ENCODE measurements around the gene SPATA13. TPM values are rescaled to one million over a fixed set of nuclear protein-coding genes. Genes with fewer than 3 reads are reported as not detected.

Gene SPATA13
- total RNA-seq, 1 experiment from 2014 or later, result 14.1 TPM

DNA sequence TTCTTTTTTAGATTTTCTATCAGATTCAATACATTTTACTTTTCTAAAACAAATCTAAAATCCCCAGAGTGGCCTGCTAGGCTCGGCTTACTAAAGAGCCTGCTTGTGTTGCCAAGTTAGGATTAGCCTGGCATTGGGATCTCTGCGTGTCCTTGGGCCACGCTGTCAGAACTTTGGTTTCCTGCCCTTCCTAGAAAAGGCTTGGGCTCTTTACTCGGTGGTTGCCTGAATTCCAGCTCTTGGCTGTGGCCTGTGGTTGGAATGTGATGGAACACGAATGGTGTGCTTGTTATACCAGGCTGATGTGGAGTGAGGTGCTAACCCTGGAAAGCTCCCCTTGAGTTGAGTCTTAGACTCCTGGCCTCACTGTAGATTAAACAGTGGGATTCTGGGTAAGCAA, 8.5 kb downstream of the SPATA13 start:
- no peak overlapping the region for H2BK15ac ChIP-seq (ENCODE audit: low read depth, low read length)
- H3K9ac ChIP-seq (ENCODE audit: extremely low read depth, insufficient read length, low read length), result no peak overlapping the region
- H2BK20ac ChIP-seq (ENCODE audit: low read depth, low read length, poor library complexity, severe bottlenecking), result no peak overlapping the region
- Mint-ChIP-seq H3K4me3 (no peak overlapping the region), H3K27ac (no peak overlapping the region), H3K9me3 (no peaks in the 10 kb centered on the region), H3K36me3 (ENCODE audit: insufficient read depth in 1 of 3, low read depth in 3 of 3) (peaks cover 13 to 20% (median 19%) of the 10 kb centered on the region in 3 experiments; a peak in 6 of 7 replicates), H3K4me1 (peaks cover 20 to 22% of the 10 kb centered on the region in 2 experiments), H3K27me3 (ENCODE audit: low read depth) (no peaks in the 10 kb centered on the region)
- H4K20me1 ChIP-seq (ENCODE audit: control insufficient read depth, insufficient read depth, insufficient read length), result no peaks in the 10 kb centered on the region
- no peak overlapping the region for H3K18ac ChIP-seq (ENCODE audit: insufficient read length, low read depth, low read length)
- peaks cover 7% of the 10 kb centered on the region for H3K79me1 ChIP-seq (ENCODE audit: insufficient read depth, low read depth, low read length, poor library complexity, severe bottlenecking)
- no peaks in the 10 kb centered on the region for H3K27me3 ChIP-seq (ENCODE audit: insufficient read depth, low read length)
- H4K5ac ChIP-seq (ENCODE audit: insufficient read length, low read depth, low read length), result no peak overlapping the region
- DNase-seq, result no peak
- H3K79me2 ChIP-seq (ENCODE audit: insufficient read depth, low read length), result peaks cover 11% of the 10 kb centered on the region; the same call in 1 of the 2 replicates
- no peak overlapping the region for H2BK5ac ChIP-seq (ENCODE audit: insufficient read length, low read length)
- no peak overlapping the region for H3K56ac ChIP-seq (ENCODE audit: insufficient read length, low read depth, low read length)
- WGBS (ENCODE audit: extremely low coverage, insufficient read length, low lambda C conversion rate), result no CpG with 5 or more reads among the region's 5 CpGs
- H3K4me1 ChIP-seq (ENCODE audit: insufficient read depth, low read length), result 0 out of 2 replicates have a peak, but pooled peaks cover 3% of the 10 kb centered on the region
- H3K14ac ChIP-seq (ENCODE audit: insufficient read depth, low read length), result no peak overlapping the region
- TF ChIP-seq CTCF (conservative IDR thresholded peaks at IDR 0.05), result no peak
- H3K23ac ChIP-seq (ENCODE audit: insufficient read length, low read depth, low read length), result no peak overlapping the region
- H3K4ac ChIP-seq (ENCODE audit: low read depth, low read length), result no peak overlapping the region
- no peak overlapping the region for H2AK5ac ChIP-seq (ENCODE audit: insufficient read length, low read length)
- H2AFZ ChIP-seq (ENCODE audit: low read length), result no peak overlapping the region
- no peak overlapping the region for H2BK12ac ChIP-seq (ENCODE audit: insufficient read length, low read depth, low read length)
- no peak overlapping the region for H3T11ph ChIP-seq (ENCODE audit: low read length)
- H4K91ac ChIP-seq (ENCODE audit: insufficient read length, low read depth, low read length), result no peak overlapping the region
- H3K23me2 ChIP-seq (ENCODE audit: insufficient read length, low read depth, low read length, poor library complexity, severe bottlenecking), result no peaks in the 10 kb centered on the region
- no peak overlapping the region for H4K8ac ChIP-seq (replicated peaks; ENCODE audit: insufficient read length, low read depth, low read length)
- H3K27ac ChIP-seq (ENCODE audit: insufficient read length, low read depth, low read length), result no peak overlapping the region
- H3K9me3 ChIP-seq (ENCODE audit: control insufficient read depth, low read depth, low read length), result no peaks in the 10 kb centered on the region
- no peak overlapping the region for H2BK120ac ChIP-seq (ENCODE audit: low read depth, low read length, poor library complexity, severe bottlenecking)
- no peak overlapping the region for H3K4me2 ChIP-seq (ENCODE audit: insufficient read depth, insufficient read length, low read length)

Measured in H9 (cell line).